ENCODE results near the gene PAFAH1B2. TPM values are rescaled to one million over a fixed set of nuclear protein-coding genes. Genes with fewer than 3 reads are reported as not detected.
A peak's percentile ranks its signal among the peaks of the same experiment; 100 is the strongest.
"Not testable (repeated sequence)": the region's sequence is repeated elsewhere in the genome, so short reads cannot be mapped to it uniquely, and the experiment has no call there.

Gene PAFAH1B2
- total RNA-seq, 1 donor from 2014 or later = 161 TPM

DNA sequence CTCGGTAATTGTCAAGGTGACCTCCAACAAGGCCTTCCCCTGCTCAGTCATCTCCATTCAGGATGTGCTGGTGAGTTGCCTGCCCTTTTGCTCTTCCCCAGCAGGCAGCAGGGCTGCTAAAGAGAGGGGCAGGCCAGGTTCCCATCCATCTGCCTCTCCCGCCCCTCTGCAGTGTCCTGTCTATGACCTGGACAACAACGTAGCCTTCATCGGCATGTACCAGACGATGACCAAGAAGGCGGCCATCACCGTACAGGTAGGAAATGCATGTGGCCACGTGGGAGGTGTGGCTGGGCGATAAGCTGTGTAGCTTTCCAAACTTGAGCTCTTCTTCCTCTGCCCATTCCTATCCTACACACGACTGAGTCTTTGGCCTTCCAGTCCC lies 38.5 kb downstream of the PAFAH1B2 start:
- DNase-seq = no peak
- peaks cover 8% of the 10 kb centered on the region for H3K27me3 Mint-ChIP-seq (ENCODE audit: unreplicated experiment)
- H3K4me3 Mint-ChIP-seq (ENCODE audit: unreplicated experiment) = no peak overlapping the region
- H3K36me3 Mint-ChIP-seq (ENCODE audit: unreplicated experiment) = peaks cover 4% of the 10 kb centered on the region
- no peak overlapping the region for H3K27ac Mint-ChIP-seq (ENCODE audit: unreplicated experiment)
- peaks cover 12% of the 10 kb centered on the region for H3K4me1 Mint-ChIP-seq (ENCODE audit: low read depth, unreplicated experiment)
- H3K9me3 Mint-ChIP-seq (ENCODE audit: unreplicated experiment) = peaks cover 3% of the 10 kb centered on the region
- TF ChIP-seq, protein P1, sequence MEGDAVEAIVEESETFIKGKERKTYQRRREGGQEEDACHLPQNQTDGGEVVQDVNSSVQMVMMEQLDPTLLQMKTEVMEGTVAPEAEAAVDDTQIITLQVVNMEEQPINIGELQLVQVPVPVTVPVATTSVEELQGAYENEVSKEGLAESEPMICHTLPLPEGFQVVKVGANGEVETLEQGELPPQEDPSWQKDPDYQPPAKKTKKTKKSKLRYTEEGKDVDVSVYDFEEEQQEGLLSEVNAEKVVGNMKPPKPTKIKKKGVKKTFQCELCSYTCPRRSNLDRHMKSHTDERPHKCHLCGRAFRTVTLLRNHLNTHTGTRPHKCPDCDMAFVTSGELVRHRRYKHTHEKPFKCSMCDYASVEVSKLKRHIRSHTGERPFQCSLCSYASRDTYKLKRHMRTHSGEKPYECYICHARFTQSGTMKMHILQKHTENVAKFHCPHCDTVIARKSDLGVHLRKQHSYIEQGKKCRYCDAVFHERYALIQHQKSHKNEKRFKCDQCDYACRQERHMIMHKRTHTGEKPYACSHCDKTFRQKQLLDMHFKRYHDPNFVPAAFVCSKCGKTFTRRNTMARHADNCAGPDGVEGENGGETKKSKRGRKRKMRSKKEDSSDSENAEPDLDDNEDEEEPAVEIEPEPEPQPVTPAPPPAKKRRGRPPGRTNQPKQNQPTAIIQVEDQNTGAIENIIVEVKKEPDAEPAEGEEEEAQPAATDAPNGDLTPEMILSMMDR (IDR thresholded peaks at IDR 0.05; ENCODE audit: partially characterized antibody, unreplicated experiment) = no peak

DNA sequence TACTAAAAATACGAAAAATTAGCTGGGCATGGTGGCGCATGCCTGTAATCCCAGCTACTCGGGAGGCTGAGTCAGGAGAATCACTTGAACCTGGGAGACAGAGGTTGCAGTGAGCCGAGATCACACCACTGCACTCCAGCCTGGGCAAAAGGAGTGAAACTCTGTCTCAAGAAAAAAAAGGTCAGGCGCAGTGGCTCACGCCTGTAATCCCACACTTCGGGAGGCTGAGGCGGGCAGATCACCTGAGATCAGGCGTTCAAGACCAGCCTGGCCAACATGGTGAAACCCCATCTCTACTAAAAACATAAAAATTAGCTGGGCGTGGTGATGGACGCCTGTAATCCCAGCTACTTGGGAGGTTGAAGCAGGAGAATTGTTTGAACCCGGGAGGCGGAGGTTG lies 39.1 kb downstream of the PAFAH1B2 start:
- peaks cover 12% of the 10 kb centered on the region for H3K4me1 Mint-ChIP-seq (ENCODE audit: low read depth, unreplicated experiment)
- not testable (repeated sequence) for H3K36me3 Mint-ChIP-seq (ENCODE audit: unreplicated experiment); H3K9me3 Mint-ChIP-seq (ENCODE audit: unreplicated experiment); H3K4me3 Mint-ChIP-seq (ENCODE audit: unreplicated experiment); H3K27ac Mint-ChIP-seq (ENCODE audit: unreplicated experiment); DNase-seq; H3K27me3 Mint-ChIP-seq (ENCODE audit: unreplicated experiment)

DNA sequence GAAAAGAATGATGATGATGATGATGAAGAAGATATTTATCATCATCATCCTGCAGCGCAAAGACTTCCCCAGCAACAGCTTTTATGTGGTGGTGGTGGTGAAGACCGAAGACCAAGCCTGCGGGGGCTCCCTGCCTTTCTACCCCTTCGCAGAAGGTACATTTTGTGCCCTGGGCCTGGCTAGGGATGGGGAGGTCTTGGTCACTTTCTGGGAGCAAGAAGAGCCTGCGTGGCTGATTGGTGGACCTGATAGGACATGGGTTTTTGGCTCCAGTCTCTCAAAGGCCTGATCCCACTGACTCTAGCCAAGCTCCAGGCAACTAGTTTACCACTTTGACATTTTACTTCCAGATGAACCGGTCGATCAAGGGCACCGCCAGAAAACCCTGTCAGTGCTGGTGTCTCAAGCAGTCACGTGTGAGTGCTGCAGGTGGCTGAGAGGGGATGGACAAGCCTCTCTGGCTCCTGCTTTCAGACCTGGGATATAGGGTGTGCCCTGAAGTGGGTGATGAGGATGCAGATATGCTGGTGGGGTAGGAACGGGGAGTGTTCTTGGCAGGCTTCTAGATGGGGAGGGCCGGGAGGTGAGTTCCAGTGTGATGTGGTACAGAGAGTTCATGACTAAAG lies 39.8 kb downstream of the PAFAH1B2 start:
- Mint-ChIP-seq H3K4me3 (ENCODE audit: unreplicated experiment) (no peak overlapping the region), H3K27ac (ENCODE audit: unreplicated experiment) (no peak overlapping the region), H3K4me1 (ENCODE audit: low read depth, unreplicated experiment) (peaks cover 12% of the 10 kb centered on the region), H3K27me3 (ENCODE audit: unreplicated experiment) (peaks cover 8% of the 10 kb centered on the region), H3K9me3 (ENCODE audit: unreplicated experiment) (peaks cover 3% of the 10 kb centered on the region), H3K36me3 (ENCODE audit: unreplicated experiment) (peaks cover 4% of the 10 kb centered on the region)
- TF ChIP-seq, protein P1 (IDR thresholded peaks at IDR 0.05; ENCODE audit: partially characterized antibody, unreplicated experiment) = no peak
- DNase-seq = no peak

DNA sequence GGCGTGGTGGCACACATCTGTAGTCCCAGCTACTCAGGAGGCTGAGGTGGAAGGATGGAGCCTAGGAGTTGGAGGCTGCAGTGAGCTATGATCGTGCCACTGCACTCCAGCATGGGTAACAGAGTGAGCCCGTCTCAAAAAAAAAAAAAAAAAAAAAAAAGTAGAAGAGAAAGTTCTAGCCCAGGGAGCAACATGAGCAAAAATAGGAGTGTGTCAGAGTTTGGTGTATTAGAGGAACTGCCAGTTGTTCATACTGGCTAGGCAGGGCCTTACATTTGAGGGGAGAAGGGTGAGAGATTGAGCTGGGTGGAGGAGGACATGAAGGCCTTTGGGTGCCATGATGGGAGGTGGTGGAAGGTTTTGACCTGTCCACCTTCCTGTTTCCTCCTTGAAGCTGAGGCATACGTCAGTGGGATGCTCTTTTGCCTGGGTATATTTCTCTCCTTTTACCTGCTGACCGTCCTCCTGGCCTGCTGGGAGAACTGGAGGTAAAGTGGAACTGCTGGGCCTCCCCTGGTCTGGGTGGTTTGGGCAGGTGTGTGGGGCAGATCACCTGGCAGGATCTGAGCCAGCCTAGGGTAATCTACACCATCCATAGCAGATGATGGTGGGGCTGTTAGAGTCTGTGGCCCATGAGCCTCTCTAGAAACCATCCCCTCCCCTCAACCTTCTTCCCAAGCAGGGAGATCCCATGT lies 41.8 kb downstream of the PAFAH1B2 start:
- Mint-ChIP-seq H3K27me3 (ENCODE audit: unreplicated experiment) (peaks cover 4% of the 10 kb centered on the region), H3K36me3 (ENCODE audit: unreplicated experiment) (peaks cover 4% of the 10 kb centered on the region), H3K4me1 (ENCODE audit: low read depth, unreplicated experiment) (peaks cover 3% of the 10 kb centered on the region), H3K9me3 (ENCODE audit: unreplicated experiment) (peaks cover 3% of the 10 kb centered on the region), H3K27ac (ENCODE audit: unreplicated experiment) (no peak overlapping the region), H3K4me3 (ENCODE audit: unreplicated experiment) (no peak overlapping the region)
- TF ChIP-seq, protein P1 (IDR thresholded peaks at IDR 0.05; ENCODE audit: partially characterized antibody, unreplicated experiment) = no peak
- DNase-seq = peak; percentile 0

DNA sequence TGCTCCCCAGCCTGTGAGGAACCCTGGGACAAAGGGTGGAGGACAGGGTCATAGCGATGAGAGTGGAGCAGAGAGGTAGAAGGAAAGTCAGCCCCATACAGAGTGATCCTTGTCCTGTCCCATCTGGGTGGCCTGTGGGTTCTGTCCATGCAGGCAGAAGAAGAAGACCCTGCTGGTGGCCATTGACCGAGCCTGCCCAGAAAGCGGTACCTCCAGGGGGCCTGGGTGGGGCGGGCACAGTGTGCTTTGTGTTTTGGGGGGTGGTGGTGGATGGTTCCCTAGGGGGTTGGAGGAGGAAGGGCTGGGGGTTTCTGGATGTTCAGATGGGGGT lies 42.3 kb downstream of the PAFAH1B2 start:
- H3K27me3 Mint-ChIP-seq (ENCODE audit: unreplicated experiment) = peaks cover 3% of the 10 kb centered on the region
- TF ChIP-seq, protein P1 (IDR thresholded peaks at IDR 0.05; ENCODE audit: partially characterized antibody, unreplicated experiment) = no peak
- H3K27ac Mint-ChIP-seq (ENCODE audit: unreplicated experiment) = no peak overlapping the region
- H3K36me3 Mint-ChIP-seq (ENCODE audit: unreplicated experiment) = peaks cover 4% of the 10 kb centered on the region
- no peak overlapping the region for H3K4me3 Mint-ChIP-seq (ENCODE audit: unreplicated experiment)
- DNase-seq = peak; percentile 4
- H3K4me1 Mint-ChIP-seq (ENCODE audit: low read depth, unreplicated experiment) = no peaks in the 10 kb centered on the region
- peaks cover 3% of the 10 kb centered on the region for H3K9me3 Mint-ChIP-seq (ENCODE audit: unreplicated experiment)

All from glutamatergic neuron (in vitro differentiated cells).